Keratinocyte (primary cell): Measurements from ENCODE around the gene COPZ1. TPM values are rescaled to one million over a fixed set of nuclear protein-coding genes. Genes with fewer than 3 reads are reported as not detected.

Source experiments
- DNase-seq: peaks from one replicate; pipeline ENCODE4 v3.0.0-alpha.2; 2011; ENCODE audit warnings: low read depth, missing footprints, low spot score
- FAIRE-seq: peaks from 2 replicates; lab custom pipeline; 2011; peaks lifted over from hg19 to GRCh38; lab: Jason Lieb, UNC
- H2AFZ ChIP-seq: 2 replicates; pipeline ENCODE4 v1.6.0; 2012; ENCODE audit warnings: low read length, control low read depth, inconsistent platforms; ENCODE audit not compliant: control insufficient read depth
- H3K27ac ChIP-seq: 2 replicates; pipeline ENCODE4 v1.5.1; 2011; ENCODE audit warnings: low read length; ENCODE audit not compliant: control insufficient read depth, insufficient read depth
- H3K27me3 ChIP-seq: 3 replicates; pipeline ENCODE4 v1.6.0; 2011; ENCODE audit warnings: low read length; ENCODE audit not compliant: control insufficient read depth, insufficient read depth; ENCODE audit errors: extremely low read depth
- H3K36me3 ChIP-seq, 2 experiments: 2 replicates in 1 of 2; 3 replicates in 1 of 2; pipeline ENCODE4 v1.5.1; 2011; ENCODE audit warnings: low read length in 2 of 2, mild to moderate bottlenecking in 1 of 2; ENCODE audit not compliant: control insufficient read depth in 2 of 2, insufficient read depth in 2 of 2; ENCODE audit errors: extremely low read depth in 1 of 2
- H3K4me1 ChIP-seq: 3 replicates; pipeline ENCODE4 v1.5.1; 2011; ENCODE audit warnings: low read length; ENCODE audit not compliant: control insufficient read depth, insufficient read depth; ENCODE audit errors: extremely low read depth
- H3K4me2 ChIP-seq: 3 replicates; pipeline ENCODE4 v1.6.0; 2011; ENCODE audit warnings: low read depth, low read length; ENCODE audit not compliant: control insufficient read depth, insufficient read depth; ENCODE audit errors: extremely low read depth
- H3K4me3 ChIP-seq, 3 experiments: fragments of 200-600 bp in 1 of 3; sonication (generic) in 1 of 3; 2 replicates in 2 of 3; 3 replicates in 1 of 3; pipeline ENCODE4 v1.5.1; 2011 to 2016; ENCODE audit warnings: low read length in 3 of 3, mild to moderate bottlenecking in 3 of 3, control low read depth in 2 of 3, inconsistent platforms in 1 of 3, low read depth in 1 of 3, mixed read lengths in 1 of 3, mixed run types in 1 of 3, moderate library complexity in 1 of 3; ENCODE audit not compliant: control insufficient read depth in 2 of 3, insufficient read depth in 2 of 3; ENCODE audit errors: extremely low read depth in 1 of 3
- H3K79me2 ChIP-seq: 2 replicates; pipeline ENCODE4 v1.6.0; 2012; ENCODE audit warnings: low read length; ENCODE audit not compliant: control insufficient read depth, insufficient read depth
- H3K9ac ChIP-seq: 3 replicates; pipeline ENCODE4 v1.6.0; 2011; ENCODE audit warnings: low read length; ENCODE audit not compliant: control insufficient read depth, insufficient read depth; ENCODE audit errors: extremely low read depth
- H3K9me1 ChIP-seq: 3 replicates; pipeline ENCODE4 v1.6.0; 2011; ENCODE audit warnings: low read length; ENCODE audit not compliant: control insufficient read depth, insufficient read depth; ENCODE audit errors: extremely low read depth
- H3K9me3 ChIP-seq: 2 replicates; pipeline ENCODE4 v1.5.1; 2012; ENCODE audit warnings: low read depth, low read length; ENCODE audit not compliant: control insufficient read depth
- H4K20me1 ChIP-seq: 3 replicates; pipeline ENCODE4 v1.6.0; 2011; ENCODE audit warnings: low read length; ENCODE audit not compliant: control insufficient read depth, insufficient read depth; ENCODE audit errors: extremely low read depth
- EZH2 ChIP-seq: IDR thresholded peaks from one replicate; pipeline ENCODE4 v1.6.1; 2012; ENCODE audit warnings: inconsistent platforms, mild to moderate bottlenecking, low read length, moderate library complexity
- dilution Hi-C: fragments of 300-500 bp; cut with MboI; formaldehyde crosslinking; loops from one replicate; pipeline ENCODE4 v1.7.0; 2020; ENCODE audit warnings: low sequenced_read_pairs; ENCODE audit not compliant: extremely low pct_ligation_motif_present
- polyA plus RNA-seq, 5 experiments: library from polyadenylated mRNA; depleted of rRNA in 3 of 5; stranded (reverse) in 3 of 5; stranded (forward) in 1 of 5; unstranded in 1 of 5; fragments of >200 nt; gene quantifications; 1 replicate in 1 of 5; 2 replicates in 3 of 5; 3 replicates in 1 of 5; pipeline versions ENCODE4 v1.2.1 to v1.2.3, GENCODE V29; 2011 to 2012; ENCODE audit warnings: missing spikeins in 2 of 5, low read depth in 1 of 5, low replicate concordance in 1 of 5
- TF ChIP-seq, protein P1 (sequence below), 3 experiments: IDR thresholded peaks in 1 of 3; conservative IDR thresholded peaks in 1 of 3; optimal IDR thresholded peaks in 1 of 3; 2 replicates in 2 of 3; 3 replicates in 1 of 3; pipeline versions ENCODE3 to v1.5.1; 2011; ENCODE audit warnings: low read length in 3 of 3, mild to moderate bottlenecking in 3 of 3, moderate library complexity in 2 of 3, control low read depth in 1 of 3, inconsistent platforms in 1 of 3; ENCODE audit not compliant: insufficient read depth in 2 of 3; ENCODE audit errors: extremely low read depth in 1 of 3

Gene COPZ1
- polyA plus RNA-seq, 1 donor (not counting 4 experiments of a cell fraction or from before 2014, with no cell fraction given) = 280 TPM

DNA sequence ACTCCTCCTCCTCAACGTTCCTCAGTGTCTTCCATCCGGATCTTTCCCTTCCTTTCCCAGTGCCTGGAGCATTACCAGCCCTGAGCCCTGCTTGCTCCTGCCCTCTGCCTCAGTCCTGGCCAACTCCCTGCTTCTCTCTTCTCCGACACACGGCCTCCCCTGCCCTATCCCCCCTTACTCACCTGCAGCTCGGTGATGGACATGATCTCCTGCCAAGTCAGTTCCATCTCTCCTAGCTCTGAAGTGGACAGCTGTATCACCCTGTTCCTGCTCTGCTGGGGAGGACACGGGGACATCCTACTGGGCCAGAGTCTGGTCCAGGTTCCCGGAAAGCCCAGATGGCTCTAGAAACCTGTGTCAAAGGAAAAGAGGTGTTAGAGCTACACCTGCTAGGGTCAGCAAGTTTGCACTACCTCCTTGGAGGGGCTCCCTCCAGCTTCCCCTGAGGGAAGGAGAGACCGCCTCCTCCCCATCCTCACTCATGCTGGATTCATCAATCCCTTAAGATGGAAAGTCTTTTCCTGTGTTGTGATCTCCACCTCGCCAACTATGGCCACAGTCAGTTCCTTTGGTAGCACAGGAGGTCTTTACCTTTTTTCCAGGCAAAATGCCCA, 29.9 kb upstream of the COPZ1 start:
- no peak overlapping the region for H3K4me2 ChIP-seq
- no peak overlapping the region for H3K9ac ChIP-seq
- no peaks in the 10 kb centered on the region for H4K20me1 ChIP-seq
- H2AFZ ChIP-seq = no peak overlapping the region
- no peak for TF ChIP-seq EZH2
- TF ChIP-seq, protein P1, sequence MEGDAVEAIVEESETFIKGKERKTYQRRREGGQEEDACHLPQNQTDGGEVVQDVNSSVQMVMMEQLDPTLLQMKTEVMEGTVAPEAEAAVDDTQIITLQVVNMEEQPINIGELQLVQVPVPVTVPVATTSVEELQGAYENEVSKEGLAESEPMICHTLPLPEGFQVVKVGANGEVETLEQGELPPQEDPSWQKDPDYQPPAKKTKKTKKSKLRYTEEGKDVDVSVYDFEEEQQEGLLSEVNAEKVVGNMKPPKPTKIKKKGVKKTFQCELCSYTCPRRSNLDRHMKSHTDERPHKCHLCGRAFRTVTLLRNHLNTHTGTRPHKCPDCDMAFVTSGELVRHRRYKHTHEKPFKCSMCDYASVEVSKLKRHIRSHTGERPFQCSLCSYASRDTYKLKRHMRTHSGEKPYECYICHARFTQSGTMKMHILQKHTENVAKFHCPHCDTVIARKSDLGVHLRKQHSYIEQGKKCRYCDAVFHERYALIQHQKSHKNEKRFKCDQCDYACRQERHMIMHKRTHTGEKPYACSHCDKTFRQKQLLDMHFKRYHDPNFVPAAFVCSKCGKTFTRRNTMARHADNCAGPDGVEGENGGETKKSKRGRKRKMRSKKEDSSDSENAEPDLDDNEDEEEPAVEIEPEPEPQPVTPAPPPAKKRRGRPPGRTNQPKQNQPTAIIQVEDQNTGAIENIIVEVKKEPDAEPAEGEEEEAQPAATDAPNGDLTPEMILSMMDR (optimal IDR thresholded peaks at IDR 0.05 in 1 of 3, IDR thresholded peaks at IDR 0.05 in 1 of 3, conservative IDR thresholded peaks at IDR 0.05 in 1 of 3; ENCODE audit: extremely low read depth in 1 of 3, insufficient read depth in 2 of 3, low read length in 3 of 3) = no peak
- no peak for FAIRE-seq
- H3K4me3 ChIP-seq = no peak overlapping the region
- H3K4me1 ChIP-seq = peaks cover 12% of the 10 kb centered on the region
- no peaks in the 10 kb centered on the region for H3K27me3 ChIP-seq
- no peaks in the 10 kb centered on the region for H3K36me3 ChIP-seq
- H3K27ac ChIP-seq = no peak overlapping the region
- H3K9me1 ChIP-seq = no peaks in the 10 kb centered on the region
- H3K9me3 ChIP-seq = no peaks in the 10 kb centered on the region
- no peaks in the 10 kb centered on the region for H3K79me2 ChIP-seq
- dilution Hi-C loops = no loop called here
- no peak for DNase-seq

DNA sequence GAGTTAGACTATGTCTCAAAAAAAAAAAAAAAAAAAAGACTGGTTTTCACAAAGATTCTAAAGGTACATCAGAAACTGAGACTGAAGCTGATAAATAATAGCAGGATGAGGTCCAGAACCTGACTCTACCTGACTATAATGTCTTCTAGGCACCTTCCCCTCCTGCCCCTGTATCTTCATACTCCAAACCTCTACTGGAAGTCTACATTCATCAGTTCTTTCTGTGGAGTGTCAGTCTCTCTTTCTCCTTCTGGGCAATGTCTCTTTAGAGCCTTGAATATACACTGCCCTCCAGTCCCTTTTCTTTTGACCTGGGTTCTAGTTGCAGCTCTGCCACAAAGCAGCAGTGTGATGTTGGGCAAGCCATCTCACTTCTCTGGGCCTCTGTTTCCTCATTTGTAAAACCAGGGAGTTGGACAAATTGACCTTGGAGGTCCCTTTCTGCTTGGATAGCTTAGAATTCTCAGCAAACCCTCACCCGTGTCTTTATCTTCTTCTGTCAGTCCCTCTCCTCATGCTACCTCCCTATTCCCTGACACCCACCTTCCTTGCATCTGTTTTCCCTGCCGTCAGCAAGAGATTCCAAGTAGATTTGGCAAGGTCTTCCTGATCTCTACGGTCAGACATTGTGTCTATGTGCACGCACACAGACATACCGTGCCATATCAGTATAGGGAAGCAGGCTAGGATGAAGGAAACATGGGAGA, 28.4 kb upstream of the COPZ1 start:
- FAIRE-seq (no peak), DNase-seq (no peak)
- H2AFZ ChIP-seq = no peak overlapping the region
- H3K27ac ChIP-seq = no peak overlapping the region
- H4K20me1 ChIP-seq = no peaks in the 10 kb centered on the region
- no peak overlapping the region for H3K4me3 ChIP-seq
- no peaks in the 10 kb centered on the region for H3K9me1 ChIP-seq
- H3K27me3 ChIP-seq = no peaks in the 10 kb centered on the region
- dilution Hi-C loops = no loop called here
- no peaks in the 10 kb centered on the region for H3K9me3 ChIP-seq
- no peaks in the 10 kb centered on the region for H3K36me3 ChIP-seq
- H3K79me2 ChIP-seq = no peaks in the 10 kb centered on the region
- TF ChIP-seq EZH2 = no peak
- TF ChIP-seq, protein P1 (optimal IDR thresholded peaks at IDR 0.05 in 1 of 3, IDR thresholded peaks at IDR 0.05 in 1 of 3, conservative IDR thresholded peaks at IDR 0.05 in 1 of 3; ENCODE audit: extremely low read depth in 1 of 3, insufficient read depth in 2 of 3, low read length in 3 of 3) = no peak
- no peak overlapping the region for H3K9ac ChIP-seq
- no peak overlapping the region for H3K4me2 ChIP-seq
- peaks cover 25% of the 10 kb centered on the region for H3K4me1 ChIP-seq
